ENCODE results near the gene SMIM9. TPM values are rescaled to one million over a fixed set of nuclear protein-coding genes. Genes with fewer than 3 reads are reported as not detected.

Gene SMIM9
- total and polyA plus RNA-seq, 9 of the 15 experiments (the other 6 are each of a cell fraction or from before 2014, with no cell fraction given) = 0.08 TPM; not detected in 8

DNA sequence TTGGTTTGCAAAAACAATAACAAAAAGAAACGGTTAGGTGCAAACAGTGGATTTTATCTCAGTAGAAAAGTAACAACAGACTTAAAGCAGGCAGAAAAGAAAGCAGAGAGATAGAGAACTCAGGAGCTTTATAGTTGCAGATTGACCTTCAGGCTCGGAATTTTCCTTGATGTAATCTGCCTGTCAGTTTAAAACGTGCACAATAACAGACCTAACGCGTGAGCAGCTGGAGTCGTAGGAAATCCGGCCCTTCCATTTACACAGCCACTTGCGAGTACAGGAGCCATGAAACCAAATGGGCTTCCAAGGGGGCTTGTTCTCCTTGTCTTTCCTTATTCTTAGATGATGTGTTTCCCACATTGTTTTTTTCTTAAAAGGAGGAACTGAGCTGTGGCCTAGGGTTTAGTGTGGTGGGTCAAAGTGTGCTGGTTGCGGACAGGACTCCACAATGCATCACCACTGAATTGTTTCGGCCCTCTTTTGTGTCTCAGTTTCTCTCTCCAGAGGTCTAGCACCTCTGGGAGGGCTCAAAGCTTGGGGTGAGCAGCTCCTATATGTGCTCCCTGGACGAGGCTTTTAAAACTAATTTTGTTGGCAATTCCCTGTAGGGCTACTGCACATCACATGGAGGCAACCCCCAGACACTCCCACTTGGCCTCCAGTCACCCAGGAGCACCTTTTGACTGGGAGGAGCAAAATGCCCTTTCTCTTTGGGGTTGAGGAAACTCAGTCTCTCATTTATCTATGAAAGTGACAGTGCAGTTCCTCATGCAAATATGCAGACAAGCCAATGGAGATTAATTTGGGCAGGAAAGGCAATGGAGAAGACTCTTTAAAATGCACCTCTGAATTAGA lies 15.3 kb downstream of the SMIM9 start (continued):
- TF ChIP-seq, protein P1, sequence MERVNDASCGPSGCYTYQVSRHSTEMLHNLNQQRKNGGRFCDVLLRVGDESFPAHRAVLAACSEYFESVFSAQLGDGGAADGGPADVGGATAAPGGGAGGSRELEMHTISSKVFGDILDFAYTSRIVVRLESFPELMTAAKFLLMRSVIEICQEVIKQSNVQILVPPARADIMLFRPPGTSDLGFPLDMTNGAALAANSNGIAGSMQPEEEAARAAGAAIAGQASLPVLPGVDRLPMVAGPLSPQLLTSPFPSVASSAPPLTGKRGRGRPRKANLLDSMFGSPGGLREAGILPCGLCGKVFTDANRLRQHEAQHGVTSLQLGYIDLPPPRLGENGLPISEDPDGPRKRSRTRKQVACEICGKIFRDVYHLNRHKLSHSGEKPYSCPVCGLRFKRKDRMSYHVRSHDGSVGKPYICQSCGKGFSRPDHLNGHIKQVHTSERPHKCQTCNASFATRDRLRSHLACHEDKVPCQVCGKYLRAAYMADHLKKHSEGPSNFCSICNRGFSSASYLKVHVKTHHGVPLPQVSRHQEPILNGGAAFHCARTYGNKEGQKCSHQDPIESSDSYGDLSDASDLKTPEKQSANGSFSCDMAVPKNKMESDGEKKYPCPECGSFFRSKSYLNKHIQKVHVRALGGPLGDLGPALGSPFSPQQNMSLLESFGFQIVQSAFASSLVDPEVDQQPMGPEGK (CRISPR knock-in tag; IDR thresholded peaks at IDR 0.05; ENCODE audit: borderline replicate concordance) = no peak
- TF ChIP-seq BMI1 (IDR thresholded peaks at IDR 0.05; ENCODE audit: low read length) (no peak), KLF6 (CRISPR knock-in tag; IDR thresholded peaks at IDR 0.05; ENCODE audit: borderline replicate concordance) (no peak), ZFX (CRISPR knock-in tag; IDR thresholded peaks at IDR 0.05) (peak; percentile 37; the same call in 1 of the 2 replicates), ARID1B (IDR thresholded peaks at IDR 0.05) (peak; percentile 8; the same call in 1 of the 2 replicates), HDAC2 (IDR thresholded peaks at IDR 0.05) (peak; percentile 26; the same call in 1 of the 2 replicates), DACH1 (IDR thresholded peaks at IDR 0.05; ENCODE audit: partially characterized antibody) (no peak), BRCA1 (IDR thresholded peaks at IDR 0.05) (no peak), BRCA1 (CRISPR knock-in tag; IDR thresholded peaks at IDR 0.05) (no peak), MECOM (CRISPR knock-in tag; IDR thresholded peaks at IDR 0.05) (no peak), MEF2A (IDR thresholded peaks at IDR 0.05; ENCODE audit: control insufficient read depth, low read depth, low read length) (no peak), HNRNPK (IDR thresholded peaks at IDR 0.05; ENCODE audit: low read depth, low read length, poor library complexity, severe bottlenecking) (no peak), FOXP1 (CRISPR knock-in tag; IDR thresholded peaks at IDR 0.05) (no peak), ZNF197 (CRISPR knock-in tag; IDR thresholded peaks at IDR 0.05; ENCODE audit: low read depth) (no peak), E2F3 (CRISPR knock-in tag; IDR thresholded peaks at IDR 0.05) (no peak), ASH1L (IDR thresholded peaks at IDR 0.05; ENCODE audit: borderline replicate concordance, low read depth, partially characterized antibody) (no peak)
- TF ChIP-seq, protein P2, sequence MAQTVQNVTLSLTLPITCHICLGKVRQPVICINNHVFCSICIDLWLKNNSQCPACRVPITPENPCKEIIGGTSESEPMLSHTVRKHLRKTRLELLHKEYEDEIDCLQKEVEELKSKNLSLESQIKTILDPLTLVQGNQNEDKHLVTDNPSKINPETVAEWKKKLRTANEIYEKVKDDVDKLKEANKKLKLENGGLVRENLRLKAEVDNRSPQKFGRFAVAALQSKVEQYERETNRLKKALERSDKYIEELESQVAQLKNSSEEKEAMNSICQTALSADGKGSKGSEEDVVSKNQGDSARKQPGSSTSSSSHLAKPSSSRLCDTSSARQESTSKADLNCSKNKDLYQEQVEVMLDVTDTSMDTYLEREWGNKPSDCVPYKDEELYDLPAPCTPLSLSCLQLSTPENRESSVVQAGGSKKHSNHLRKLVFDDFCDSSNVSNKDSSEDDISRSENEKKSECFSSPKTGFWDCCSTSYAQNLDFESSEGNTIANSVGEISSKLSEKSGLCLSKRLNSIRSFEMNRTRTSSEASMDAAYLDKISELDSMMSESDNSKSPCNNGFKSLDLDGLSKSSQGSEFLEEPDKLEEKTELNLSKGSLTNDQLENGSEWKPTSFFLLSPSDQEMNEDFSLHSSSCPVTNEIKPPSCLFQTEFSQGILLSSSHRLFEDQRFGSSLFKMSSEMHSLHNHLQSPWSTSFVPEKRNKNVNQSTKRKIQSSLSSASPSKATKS (CRISPR knock-in tag; IDR thresholded peaks at IDR 0.05) = no peak
- TF ChIP-seq, protein P3, sequence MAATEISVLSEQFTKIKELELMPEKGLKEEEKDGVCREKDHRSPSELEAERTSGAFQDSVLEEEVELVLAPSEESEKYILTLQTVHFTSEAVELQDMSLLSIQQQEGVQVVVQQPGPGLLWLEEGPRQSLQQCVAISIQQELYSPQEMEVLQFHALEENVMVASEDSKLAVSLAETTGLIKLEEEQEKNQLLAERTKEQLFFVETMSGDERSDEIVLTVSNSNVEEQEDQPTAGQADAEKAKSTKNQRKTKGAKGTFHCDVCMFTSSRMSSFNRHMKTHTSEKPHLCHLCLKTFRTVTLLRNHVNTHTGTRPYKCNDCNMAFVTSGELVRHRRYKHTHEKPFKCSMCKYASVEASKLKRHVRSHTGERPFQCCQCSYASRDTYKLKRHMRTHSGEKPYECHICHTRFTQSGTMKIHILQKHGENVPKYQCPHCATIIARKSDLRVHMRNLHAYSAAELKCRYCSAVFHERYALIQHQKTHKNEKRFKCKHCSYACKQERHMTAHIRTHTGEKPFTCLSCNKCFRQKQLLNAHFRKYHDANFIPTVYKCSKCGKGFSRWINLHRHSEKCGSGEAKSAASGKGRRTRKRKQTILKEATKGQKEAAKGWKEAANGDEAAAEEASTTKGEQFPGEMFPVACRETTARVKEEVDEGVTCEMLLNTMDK (IDR thresholded peaks at IDR 0.05; ENCODE audit: borderline replicate concordance, insufficient read depth, low read depth, low read length, poor library complexity, severe bottlenecking) = no peak
- TF ChIP-seq, protein P4, sequence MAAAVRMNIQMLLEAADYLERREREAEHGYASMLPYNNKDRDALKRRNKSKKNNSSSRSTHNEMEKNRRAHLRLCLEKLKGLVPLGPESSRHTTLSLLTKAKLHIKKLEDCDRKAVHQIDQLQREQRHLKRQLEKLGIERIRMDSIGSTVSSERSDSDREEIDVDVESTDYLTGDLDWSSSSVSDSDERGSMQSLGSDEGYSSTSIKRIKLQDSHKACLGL (CRISPR knock-in tag; IDR thresholded peaks at IDR 0.05; ENCODE audit: borderline replicate concordance, poor library complexity, severe bottlenecking) = no peak

Data from K562 (cell line).